ENCODE measurements around the gene PARD3B.

The PARD3B gene

GRCh38 chr2:204900910-204901309, 355.6 kb downstream of the PARD3B start:
- FAIRE-seq = no peak

- FAIRE-seq = no peak
Observed at GRCh38 chr2:204901591-204901990, 356.3 kb downstream of the PARD3B start.

GRCh38 chr2:204909791-204910190, 364.5 kb downstream of the PARD3B start:
- no peak for FAIRE-seq

- no peak for FAIRE-seq
Observed at GRCh38 chr2:204913312-204913711, 368.0 kb downstream of the PARD3B start.

GRCh38 chr2:204913854-204914464, 368.7 kb downstream of the PARD3B start:
- no peak for FAIRE-seq

- FAIRE-seq = no peak
Observed at GRCh38 chr2:204914708-204915107, 369.4 kb downstream of the PARD3B start.

GRCh38 chr2:204917089-204917701, 371.9 kb downstream of the PARD3B start:
- FAIRE-seq = no peak

- FAIRE-seq = no peak
Observed at GRCh38 chr2:204920776-204921175, 375.5 kb downstream of the PARD3B start.

- no peak for FAIRE-seq
Observed at GRCh38 chr2:204923957-204924356, 378.7 kb downstream of the PARD3B start.

GRCh38 chr2:204931562-204931961, 386.3 kb downstream of the PARD3B start:
- no peak for FAIRE-seq

- no peak for FAIRE-seq
Observed at GRCh38 chr2:204933735-204934374, 388.6 kb downstream of the PARD3B start.

- FAIRE-seq = no peak
Observed at GRCh38 chr2:204944927-204945326, 399.7 kb downstream of the PARD3B start.

- FAIRE-seq = no peak
Observed at GRCh38 chr2:204945376-204945775, 400.1 kb downstream of the PARD3B start.

- FAIRE-seq = no peak
Observed at GRCh38 chr2:204946892-204947291, 401.6 kb downstream of the PARD3B start.

- FAIRE-seq = no peak
Observed at GRCh38 chr2:204947405-204947804, 402.1 kb downstream of the PARD3B start.

- no peak for FAIRE-seq
Observed at GRCh38 chr2:204948024-204948763, 402.9 kb downstream of the PARD3B start.

- no peak for FAIRE-seq
Observed at GRCh38 chr2:204948822-204949221, 403.5 kb downstream of the PARD3B start.

- no peak for FAIRE-seq
Observed at GRCh38 chr2:204950695-204951346, 405.5 kb downstream of the PARD3B start.

- FAIRE-seq = no peak
Observed at GRCh38 chr2:204958371-204958770, 413.1 kb downstream of the PARD3B start.

GRCh38 chr2:204964414-204964813, 419.1 kb downstream of the PARD3B start:
- no peak for FAIRE-seq

- no peak for FAIRE-seq
Observed at GRCh38 chr2:204966245-204966644, 421.0 kb downstream of the PARD3B start.

- FAIRE-seq = no peak
Observed at GRCh38 chr2:204967199-204967960, 422.1 kb downstream of the PARD3B start.

Data from endometrium (tissue), 2 donors.